ENCODE data around the gene C6orf141.
"Not testable (repeated sequence)": the region's sequence is repeated elsewhere in the genome, so short reads cannot be mapped to it uniquely, and the experiment has no call there.

The C6orf141 gene

GRCh38 chr6:49570474-49571079 is 20.1 kb downstream of the C6orf141 start:
- DNase-seq (ENCODE audit: low read depth in 1 of 2, low spot score in 1 of 2): no peak

- no peak for DNase-seq (ENCODE audit: low read depth in 1 of 2, low spot score in 1 of 2)
Measured at GRCh38 chr6:49576618-49577017, 26.1 kb downstream of the C6orf141 start.

GRCh38 chr6:49579649-49580048 is 29.2 kb downstream of the C6orf141 start:
- no peak for DNase-seq (ENCODE audit: low read depth in 1 of 2, low spot score in 1 of 2)

- no peak for DNase-seq (ENCODE audit: low read depth in 1 of 2, low spot score in 1 of 2)
Measured at GRCh38 chr6:49582529-49582928, 32.1 kb downstream of the C6orf141 start.

- not testable (repeated sequence) for DNase-seq (ENCODE audit: low read depth in 1 of 2, low spot score in 1 of 2)
Measured at GRCh38 chr6:49587262-49587661, 36.8 kb downstream of the C6orf141 start.
